Left ventricle myocardium inferior (tissue), 1 donor: ENCODE measurements around the gene MDFIC. TPM values are rescaled to one million over a fixed set of nuclear protein-coding genes. Genes with fewer than 3 reads are reported as not detected.

Source experiments
- DNase-seq: peaks from one replicate; pipeline ENCODE4 v3.0.0-alpha.2; 2020
- H3K27ac ChIP-seq: fragments of 200-600 bp; replicated peaks from 2 replicates; pipeline ENCODE4 v1.8.0; 2021
- H3K27me3 ChIP-seq: fragments of 200-600 bp; 2 replicates; pipeline ENCODE4 v1.8.0; 2021; ENCODE audit warnings: low read depth
- H3K36me3 ChIP-seq: fragments of 200-600 bp; 2 replicates; pipeline ENCODE4 v1.8.0; 2021
- H3K4me1 ChIP-seq: fragments of 200-600 bp; 2 replicates; pipeline ENCODE4 v1.8.0; 2021
- H3K4me3 ChIP-seq: fragments of 200-600 bp; 2 replicates; pipeline ENCODE4 v1.8.0; 2021; ENCODE audit warnings: mild to moderate bottlenecking, moderate library complexity
- H3K9me3 ChIP-seq: fragments of 200-600 bp; replicated peaks from 2 replicates; pipeline ENCODE4 v1.8.0; 2021
- intact Hi-C: fragments of 100-400 bp; cut with micrococcal nuclease; formaldehyde crosslinking; loops from one replicate; pipeline ENCODE4 v1.11.0; 2022
- total RNA-seq: library from RNA; stranded (reverse); fragmentation: NEBNext Ultra II Directional; extraction: Animal tissue kit (Norgen Biotek cat#: 25700); gene quantifications from one replicate; pipeline ENCODE4 v1.2.1, GENCODE V29; 2021
- TF ChIP-seq, protein P1 (sequence below): fragments of 200-600 bp; IDR thresholded peaks from 2 replicates; pipeline ENCODE4 v1.8.0; 2021; ENCODE audit warnings: antibody characterized with exemption, mild to moderate bottlenecking, borderline replicate concordance
- donor health status: DM: no; HTN: yes; CAD: no; lungs with severe emphysema.

MDFIC gene
- total RNA-seq, 1 donor from 2014 or later, result 26.5 TPM

DNA sequence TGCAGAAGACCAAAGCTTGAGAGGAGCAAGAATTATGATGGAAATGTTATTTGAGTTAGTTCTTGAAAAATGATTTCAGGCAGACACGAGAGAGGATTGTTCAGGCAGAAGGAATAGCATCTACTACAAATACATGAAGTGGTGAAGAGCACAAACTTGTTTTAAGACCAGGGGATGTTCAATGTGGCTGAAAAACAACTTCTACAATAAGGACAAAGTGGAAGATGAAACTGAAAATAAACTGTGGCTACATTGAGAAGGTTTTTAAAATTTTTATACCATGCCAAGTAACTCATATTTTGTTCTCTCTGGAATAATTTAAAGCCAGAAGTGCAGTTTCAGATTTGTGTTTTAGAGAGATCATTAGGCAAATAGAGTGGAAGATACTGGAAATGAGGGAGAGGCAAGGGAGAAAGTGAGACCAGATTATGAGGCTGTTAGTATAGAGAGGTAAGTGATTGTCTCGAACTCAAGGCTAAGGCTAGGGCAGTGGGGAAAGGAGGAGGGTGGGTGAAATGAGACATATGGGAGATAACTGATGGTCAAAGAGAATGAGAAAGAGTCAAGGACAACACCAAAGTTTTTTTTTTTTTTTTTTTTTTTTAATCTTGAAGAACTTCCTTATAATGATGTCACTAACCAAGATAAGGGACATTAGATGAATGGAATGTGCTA lies 115.4 kb downstream of the MDFIC start:
- Histone ChIP-seq H3K36me3 (no peaks in the 10 kb centered on the region), H3K4me3 (no peak overlapping the region), H3K27ac (no peak overlapping the region), H3K4me1 (no peaks in the 10 kb centered on the region), H3K27me3 (no peaks in the 10 kb centered on the region), H3K9me3 (no peaks in the 10 kb centered on the region)
- no peak for DNase-seq
- intact Hi-C loops, result no loop called here
- TF ChIP-seq, protein P1, sequence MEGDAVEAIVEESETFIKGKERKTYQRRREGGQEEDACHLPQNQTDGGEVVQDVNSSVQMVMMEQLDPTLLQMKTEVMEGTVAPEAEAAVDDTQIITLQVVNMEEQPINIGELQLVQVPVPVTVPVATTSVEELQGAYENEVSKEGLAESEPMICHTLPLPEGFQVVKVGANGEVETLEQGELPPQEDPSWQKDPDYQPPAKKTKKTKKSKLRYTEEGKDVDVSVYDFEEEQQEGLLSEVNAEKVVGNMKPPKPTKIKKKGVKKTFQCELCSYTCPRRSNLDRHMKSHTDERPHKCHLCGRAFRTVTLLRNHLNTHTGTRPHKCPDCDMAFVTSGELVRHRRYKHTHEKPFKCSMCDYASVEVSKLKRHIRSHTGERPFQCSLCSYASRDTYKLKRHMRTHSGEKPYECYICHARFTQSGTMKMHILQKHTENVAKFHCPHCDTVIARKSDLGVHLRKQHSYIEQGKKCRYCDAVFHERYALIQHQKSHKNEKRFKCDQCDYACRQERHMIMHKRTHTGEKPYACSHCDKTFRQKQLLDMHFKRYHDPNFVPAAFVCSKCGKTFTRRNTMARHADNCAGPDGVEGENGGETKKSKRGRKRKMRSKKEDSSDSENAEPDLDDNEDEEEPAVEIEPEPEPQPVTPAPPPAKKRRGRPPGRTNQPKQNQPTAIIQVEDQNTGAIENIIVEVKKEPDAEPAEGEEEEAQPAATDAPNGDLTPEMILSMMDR, result no peak

DNA sequence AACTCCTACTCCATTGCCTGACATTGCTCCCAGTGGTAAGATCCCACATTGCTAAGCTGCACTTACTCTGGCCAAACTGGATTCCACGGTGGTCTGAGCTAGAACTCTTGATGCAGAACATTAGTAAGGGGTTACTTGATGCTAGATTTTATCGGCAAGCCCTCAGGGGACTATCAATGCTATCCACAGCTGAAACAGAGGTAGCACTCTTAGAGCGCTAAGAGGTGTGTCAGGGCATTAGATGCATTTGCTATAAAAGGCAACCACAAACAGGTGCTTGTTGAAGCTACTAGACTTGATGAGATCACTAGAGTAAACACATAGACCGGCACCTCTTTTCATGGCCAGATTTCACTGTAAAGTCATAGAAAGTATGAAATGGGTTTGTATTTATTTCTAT lies 116.3 kb downstream of the MDFIC start:
- H3K9me3 ChIP-seq, result no peaks in the 10 kb centered on the region
- TF ChIP-seq, protein P1, result no peak
- no peak overlapping the region for H3K27ac ChIP-seq
- no peaks in the 10 kb centered on the region for H3K27me3 ChIP-seq
- no peak overlapping the region for H3K4me3 ChIP-seq
- no peaks in the 10 kb centered on the region for H3K36me3 ChIP-seq
- intact Hi-C loops, result no loop called here
- H3K4me1 ChIP-seq, result no peaks in the 10 kb centered on the region
- no peak for DNase-seq

DNA sequence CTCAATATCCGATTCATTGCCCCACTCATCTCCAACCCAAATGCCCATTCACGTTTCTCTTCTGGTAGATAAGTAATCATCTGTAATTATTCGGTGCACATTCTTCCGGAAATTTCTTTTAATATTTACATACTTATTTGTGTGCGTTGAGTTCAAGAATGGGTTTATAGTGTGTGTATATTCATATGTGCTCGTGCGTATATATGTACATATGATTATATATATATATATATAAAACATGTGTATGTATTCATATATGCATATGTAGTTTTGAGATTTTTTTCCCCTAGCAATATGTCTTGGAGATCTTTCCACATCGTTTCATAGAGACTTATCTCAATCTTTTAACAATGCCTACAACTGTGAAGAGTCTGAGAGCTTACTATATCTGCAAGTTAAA lies 118.2 kb downstream of the MDFIC start:
- Histone ChIP-seq H3K36me3 (no peaks in the 10 kb centered on the region), H3K27me3 (no peaks in the 10 kb centered on the region), H3K9me3 (no peaks in the 10 kb centered on the region), H3K27ac (no peak overlapping the region), H3K4me1 (no peaks in the 10 kb centered on the region), H3K4me3 (no peak overlapping the region)
- TF ChIP-seq, protein P1, result no peak
- intact Hi-C loops, result no loop called here
- no peak for DNase-seq

DNA sequence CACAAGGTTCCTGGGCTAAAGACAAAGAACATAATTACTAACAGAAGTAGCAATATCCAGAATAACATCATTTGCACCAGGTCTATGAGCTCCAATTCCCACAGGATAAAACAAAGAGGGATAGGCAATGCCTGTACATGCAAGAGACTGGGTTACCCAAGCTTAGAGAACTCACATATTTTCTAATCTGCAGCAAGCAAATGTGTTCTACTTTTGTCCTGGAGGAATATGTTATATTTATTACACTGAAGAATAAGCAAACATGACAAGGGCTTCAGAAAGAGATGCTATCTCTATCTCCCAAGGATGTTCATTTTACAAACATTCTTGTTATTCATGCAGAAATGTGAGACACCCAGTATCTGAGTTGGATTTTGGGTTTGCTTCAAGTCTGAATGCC lies 118.6 kb downstream of the MDFIC start:
- intact Hi-C loops, result no loop called here
- Histone ChIP-seq H3K4me3 (no peak overlapping the region), H3K27ac (no peak overlapping the region), H3K36me3 (no peaks in the 10 kb centered on the region), H3K4me1 (no peaks in the 10 kb centered on the region), H3K9me3 (no peaks in the 10 kb centered on the region), H3K27me3 (no peaks in the 10 kb centered on the region)
- no peak for DNase-seq
- TF ChIP-seq, protein P1, result no peak

DNA sequence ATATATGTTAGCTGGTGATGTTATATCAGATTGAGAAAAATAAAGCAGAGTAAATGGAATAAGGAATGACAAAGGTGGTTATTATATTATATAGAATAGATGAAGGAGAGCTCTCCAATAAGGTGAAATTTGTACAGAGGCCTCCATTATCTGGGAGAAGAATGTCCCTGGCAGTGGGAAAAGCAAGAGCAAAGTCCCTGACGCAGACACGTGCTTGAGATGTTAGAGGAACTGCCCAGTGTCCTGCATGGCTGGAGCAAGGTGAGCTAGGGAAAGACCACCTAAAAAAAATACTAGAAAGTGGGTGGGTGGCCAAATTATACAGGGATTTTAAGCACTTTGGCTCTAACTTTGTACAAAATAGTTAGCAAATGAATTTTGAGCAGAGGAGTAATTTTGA lies 120.7 kb downstream of the MDFIC start:
- Histone ChIP-seq H3K36me3 (no peaks in the 10 kb centered on the region), H3K4me1 (no peaks in the 10 kb centered on the region), H3K27me3 (no peaks in the 10 kb centered on the region), H3K9me3 (no peaks in the 10 kb centered on the region), H3K27ac (no peak overlapping the region), H3K4me3 (no peak overlapping the region)
- intact Hi-C loops, result no loop called here
- no peak for DNase-seq
- TF ChIP-seq, protein P1, result no peak
